ENCODE data around the gene TRIM17.

The TRIM17 gene

DNA sequence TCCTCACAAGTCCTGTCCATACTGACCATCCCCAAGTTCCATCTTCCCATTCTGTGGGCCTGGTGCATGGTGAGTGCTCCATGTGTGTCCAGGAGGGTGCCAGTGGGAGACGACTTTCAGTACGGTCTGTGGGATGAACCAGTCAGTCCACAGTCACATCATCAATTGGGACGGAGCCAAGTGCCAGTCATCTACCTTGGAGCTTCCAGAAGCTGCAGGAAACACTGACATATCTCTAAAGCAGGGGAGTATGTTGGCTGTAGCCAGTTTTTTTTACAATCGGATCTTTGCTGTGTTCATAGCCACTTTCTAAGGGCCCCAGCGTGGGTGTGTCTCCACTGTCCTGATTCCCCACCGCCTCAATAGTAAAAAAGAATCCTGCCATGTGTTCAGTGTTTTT, 13.6 kb upstream of the TRIM17 start:
- H3K27ac ChIP-seq: no peak overlapping the region
- TF ChIP-seq, protein P1, sequence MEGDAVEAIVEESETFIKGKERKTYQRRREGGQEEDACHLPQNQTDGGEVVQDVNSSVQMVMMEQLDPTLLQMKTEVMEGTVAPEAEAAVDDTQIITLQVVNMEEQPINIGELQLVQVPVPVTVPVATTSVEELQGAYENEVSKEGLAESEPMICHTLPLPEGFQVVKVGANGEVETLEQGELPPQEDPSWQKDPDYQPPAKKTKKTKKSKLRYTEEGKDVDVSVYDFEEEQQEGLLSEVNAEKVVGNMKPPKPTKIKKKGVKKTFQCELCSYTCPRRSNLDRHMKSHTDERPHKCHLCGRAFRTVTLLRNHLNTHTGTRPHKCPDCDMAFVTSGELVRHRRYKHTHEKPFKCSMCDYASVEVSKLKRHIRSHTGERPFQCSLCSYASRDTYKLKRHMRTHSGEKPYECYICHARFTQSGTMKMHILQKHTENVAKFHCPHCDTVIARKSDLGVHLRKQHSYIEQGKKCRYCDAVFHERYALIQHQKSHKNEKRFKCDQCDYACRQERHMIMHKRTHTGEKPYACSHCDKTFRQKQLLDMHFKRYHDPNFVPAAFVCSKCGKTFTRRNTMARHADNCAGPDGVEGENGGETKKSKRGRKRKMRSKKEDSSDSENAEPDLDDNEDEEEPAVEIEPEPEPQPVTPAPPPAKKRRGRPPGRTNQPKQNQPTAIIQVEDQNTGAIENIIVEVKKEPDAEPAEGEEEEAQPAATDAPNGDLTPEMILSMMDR (conservative IDR thresholded peaks at IDR 0.05): no peak

DNA sequence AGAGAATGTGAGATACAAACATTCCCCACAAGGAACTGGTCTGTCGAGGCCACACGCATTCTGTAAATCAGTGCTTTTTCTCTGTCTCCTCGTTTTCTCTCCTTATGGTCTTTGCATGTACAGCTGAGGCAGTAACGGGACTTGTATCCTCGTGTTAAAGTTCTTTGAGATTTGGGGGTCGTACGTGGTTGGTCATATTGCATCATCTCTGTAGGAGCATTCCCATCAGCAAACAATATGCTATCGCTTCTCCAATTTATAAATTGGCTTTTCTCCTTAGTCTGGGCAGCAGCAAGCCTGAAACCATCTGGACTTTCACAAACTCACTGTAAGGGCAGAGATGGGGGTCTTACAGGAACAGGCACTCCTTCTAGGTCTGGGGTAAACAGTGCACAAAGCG, 13.0 kb upstream of the TRIM17 start:
- no peak overlapping the region for H3K27ac ChIP-seq
- TF ChIP-seq, protein P1 (conservative IDR thresholded peaks at IDR 0.05): no peak

DNA sequence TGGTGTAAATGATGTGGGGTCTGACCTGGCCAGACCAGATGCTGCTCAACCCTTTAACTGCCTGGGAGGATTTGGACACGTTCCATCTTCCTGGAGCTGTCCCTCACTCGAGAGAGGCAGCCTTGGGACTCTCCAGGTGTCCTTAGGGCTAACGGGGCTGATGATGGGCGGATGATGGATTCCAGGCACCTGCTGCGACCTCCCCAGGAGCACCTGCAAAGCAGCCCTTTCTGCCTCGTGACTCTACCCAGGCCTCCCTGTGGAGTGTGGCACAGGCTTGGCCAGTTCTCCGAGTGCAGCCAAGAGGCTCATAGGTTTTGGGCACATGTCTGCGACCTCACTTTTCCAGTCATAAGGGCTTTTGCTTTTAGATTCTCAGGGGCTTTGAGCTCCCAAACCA, 12.3 kb upstream of the TRIM17 start:
- TF ChIP-seq, protein P1 (conservative IDR thresholded peaks at IDR 0.05): no peak
- no peak overlapping the region for H3K27ac ChIP-seq

DNA sequence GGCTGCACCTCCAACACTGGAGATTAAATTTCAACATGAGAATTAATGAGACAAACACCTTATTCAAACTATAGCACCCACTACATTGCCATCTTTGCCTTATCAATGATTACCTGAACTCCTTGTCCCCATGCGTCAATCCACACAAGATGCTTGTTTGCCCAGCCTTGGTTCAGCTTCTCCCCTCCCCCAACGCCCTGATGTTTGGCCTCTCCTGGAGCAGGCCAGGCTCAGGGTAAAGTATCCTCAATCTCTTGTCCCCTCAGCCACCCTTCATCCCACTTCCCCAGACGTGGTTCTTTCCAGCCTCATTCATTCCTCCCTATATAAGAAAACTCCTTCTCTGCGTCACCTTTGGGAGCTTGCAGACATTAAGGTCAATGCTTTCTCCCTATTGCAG, 11.8 kb upstream of the TRIM17 start:
- no peak overlapping the region for H3K27ac ChIP-seq
- TF ChIP-seq, protein P1 (conservative IDR thresholded peaks at IDR 0.05): no peak

DNA sequence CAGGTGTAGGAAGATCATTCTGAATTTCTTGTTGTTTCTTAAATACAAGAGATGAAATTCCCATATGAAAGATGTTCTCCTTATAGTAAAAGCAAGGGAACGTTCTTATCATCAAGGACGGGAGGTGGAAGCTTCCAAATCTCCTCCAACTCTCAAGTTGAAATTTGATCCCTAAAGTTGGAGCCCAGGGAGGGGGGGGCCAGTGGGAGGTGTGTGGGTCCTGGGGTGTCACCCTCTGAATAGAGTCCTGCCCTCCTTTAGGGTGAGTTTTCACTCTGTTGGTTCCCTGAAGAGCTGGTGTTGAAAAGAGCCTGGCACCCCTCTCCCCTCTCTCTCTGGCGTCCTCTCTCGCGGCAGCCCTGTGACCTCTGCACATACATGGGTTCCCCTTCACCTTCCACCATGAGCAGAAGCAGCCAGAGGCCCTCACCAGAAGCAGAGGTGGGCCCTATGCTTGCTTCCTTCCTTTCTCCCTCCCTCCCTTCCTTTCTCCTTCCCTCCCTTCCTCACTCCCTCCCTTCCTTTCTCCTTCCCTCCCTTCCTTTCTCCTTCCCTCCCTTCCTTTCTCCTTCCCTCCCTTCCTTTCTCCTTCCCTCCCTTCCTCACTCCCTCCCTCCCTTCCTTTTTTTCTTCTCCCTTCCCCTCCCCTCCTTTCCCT, 10.0 kb upstream of the TRIM17 start:
- no peak overlapping the region for H3K27ac ChIP-seq
- TF ChIP-seq, protein P1 (conservative IDR thresholded peaks at IDR 0.05): no peak

DNA sequence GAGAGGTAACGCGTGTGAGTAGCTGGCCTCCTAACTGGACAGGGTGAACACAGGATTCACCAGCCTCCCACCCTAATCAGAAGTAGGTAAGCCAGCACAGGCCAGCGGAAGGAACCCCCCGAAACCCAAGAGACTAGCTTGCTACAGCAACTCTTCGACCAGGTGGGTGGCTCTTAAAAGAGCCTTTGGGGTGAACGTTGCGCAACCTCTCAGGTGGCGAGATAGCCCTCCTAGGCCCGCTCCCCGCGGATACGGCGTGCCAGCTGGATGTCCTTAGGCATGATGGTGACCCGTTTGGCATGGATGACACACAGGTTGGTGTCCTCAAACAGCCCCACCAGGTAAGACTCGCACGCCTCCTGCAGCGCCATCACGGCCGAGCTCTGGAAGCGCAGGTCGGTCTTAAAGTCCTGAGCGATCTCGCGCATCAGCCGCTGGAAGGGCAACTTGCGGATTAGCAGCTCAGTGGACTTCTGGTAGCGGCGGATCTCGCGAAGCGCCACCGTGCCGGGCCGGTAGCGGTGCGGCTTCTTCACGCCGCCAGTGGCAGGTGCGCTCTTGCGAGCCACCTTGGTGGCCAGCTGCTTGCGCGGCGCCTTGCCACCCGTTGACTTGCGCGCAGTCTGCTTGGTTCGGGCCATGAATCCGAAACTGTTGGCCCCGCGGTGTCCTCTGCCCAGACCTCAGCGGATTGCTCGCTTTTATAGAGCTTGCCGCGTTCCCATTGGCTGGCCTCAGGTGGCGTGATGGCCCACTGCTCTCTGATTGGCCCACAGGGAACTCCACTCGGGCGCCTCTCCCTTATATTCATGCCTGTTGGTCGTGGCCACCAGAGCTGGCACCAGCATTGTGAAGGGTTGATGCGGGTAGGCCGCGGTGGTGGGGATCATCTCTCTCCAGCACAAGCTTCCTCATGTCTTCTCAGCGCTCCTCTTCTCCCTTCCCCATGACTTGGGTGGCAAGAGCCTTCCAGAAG, 8.3 kb upstream of the TRIM17 start:
- no peak overlapping the region for H3K27ac ChIP-seq
- TF ChIP-seq, protein P1 (conservative IDR thresholded peaks at IDR 0.05): no peak

DNA sequence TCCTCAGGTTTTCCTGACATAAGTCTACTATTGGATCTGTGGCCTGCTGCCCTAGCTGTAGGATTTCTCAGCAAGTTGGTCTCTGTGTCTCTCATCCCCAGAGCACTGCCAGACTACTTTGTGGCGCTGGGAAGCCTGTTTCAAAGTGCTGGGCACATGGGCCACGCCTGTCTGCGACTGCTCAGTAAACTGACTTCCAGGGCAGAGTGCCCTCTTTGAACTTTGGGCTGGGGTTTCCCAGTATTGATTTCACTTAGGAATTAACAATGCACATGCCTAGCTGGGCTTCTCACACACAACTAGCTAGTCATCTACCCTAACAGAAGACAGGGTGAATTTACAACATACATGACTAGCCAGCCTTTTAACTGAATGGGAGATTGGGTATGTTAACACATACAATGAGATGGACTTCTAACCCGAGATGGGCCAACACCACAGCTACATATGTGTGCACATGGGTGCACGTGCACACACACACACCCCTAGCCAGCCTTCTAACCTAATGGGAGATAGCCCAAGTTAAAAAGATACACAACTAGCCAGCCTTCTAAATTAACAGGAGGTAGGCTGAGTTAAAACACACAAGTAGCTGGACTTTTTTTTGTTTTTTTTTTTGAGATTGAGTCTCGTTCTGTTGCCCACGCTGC, 6.9 kb upstream of the TRIM17 start:
- H3K27ac ChIP-seq: no peak overlapping the region
- TF ChIP-seq, protein P1 (conservative IDR thresholded peaks at IDR 0.05): no peak
